SK-N-SH (cell line): ENCODE data around the gene ZNF714. TPM values are rescaled to one million over a fixed set of nuclear protein-coding genes. Genes with fewer than 3 reads are reported as not detected.

Experiments used
- CTCF ChIA-PET: fragments of 300-600, 350-600 bp; formaldehyde crosslinking; extraction: SDS; loops from one replicate; lab custom pipeline; 2021; lab: Yijun Ruan, JAX
- POLR2A ChIA-PET: fragments of 350-600 bp; sonication (Branson Sonifier 250); formaldehyde crosslinking; extraction: SDS; loops from one replicate; lab custom pipeline; 2020; ENCODE audit warnings: antibody characterized with exemption, inconsistent platforms; lab: Yijun Ruan, JAX
- DNase-seq: peaks from one replicate; pipeline ENCODE4 v3.0.0; 2012
- H2AFZ ChIP-seq: fragments of 200-600 bp; sonication (generic); 2 replicates; pipeline ENCODE4 v1.8.1; 2016; ENCODE audit warnings: antibody characterized with exemption, mild to moderate bottlenecking, low read depth
- H3F3A ChIP-seq: fragments of 200-600 bp; sonication (generic); replicated peaks from 2 replicates; pipeline ENCODE3; 2016; ENCODE audit warnings: antibody characterized with exemption, mild to moderate bottlenecking; ENCODE audit not compliant: insufficient read depth
- H3K27ac ChIP-seq, 2 experiments: fragments of 200-500 bp in 1 of 2; fragments of 200-600 bp in 1 of 2; sonication (Bioruptor generic) in 1 of 2; sonication (generic), shearing (Covaris generic) in 1 of 2; 2 replicates each; pipeline versions ENCODE4 v1.5.1 to v1.6.1; 2014 to 2016; ENCODE audit warnings: low read depth in 2 of 2, inconsistent platforms in 1 of 2, low read length in 1 of 2, mild to moderate bottlenecking in 1 of 2, mixed read lengths in 1 of 2
- H3K27me3 ChIP-seq: fragments of 200-600 bp; sonication (generic), shearing (Covaris generic); 2 replicates; pipeline ENCODE4 v1.6.1; 2016; ENCODE audit warnings: mixed run types; ENCODE audit not compliant: insufficient read depth
- H3K36me3 ChIP-seq, 2 experiments: fragments of 200-500 bp in 1 of 2; fragments of 200-600 bp in 1 of 2; sonication (Bioruptor generic) in 1 of 2; sonication (generic) in 1 of 2; replicated peaks in 1 of 2; 2 replicates each; pipeline versions ENCODE3 to v1.5.1; 2014 to 2016; ENCODE audit warnings: low read length in 1 of 2, mild to moderate bottlenecking in 1 of 2; ENCODE audit not compliant: insufficient read depth in 2 of 2, control insufficient read depth in 1 of 2
- H3K4me1 ChIP-seq, 2 experiments: fragments of 200-500 bp in 1 of 2; fragments of 200-600 bp in 1 of 2; sonication (Bioruptor generic) in 1 of 2; sonication (generic), shearing (Covaris generic) in 1 of 2; 2 replicates each; pipeline versions ENCODE4 v1.5.1 to v1.6.1; 2014 to 2016; ENCODE audit warnings: low read depth in 1 of 2, low read length in 1 of 2, mixed run types in 1 of 2; ENCODE audit not compliant: insufficient read depth in 2 of 2, control insufficient read depth in 1 of 2
- H3K4me2 ChIP-seq: fragments of 200-600 bp; sonication (generic), shearing (Covaris generic); 2 replicates; pipeline ENCODE4 v1.6.1; 2017; ENCODE audit warnings: mixed run types
- H3K4me3 ChIP-seq, 2 experiments: fragments of 200-500 bp in 1 of 2; fragments of 200-600 bp in 1 of 2; sonication (Bioruptor generic) in 1 of 2; sonication (generic), shearing (Covaris generic) in 1 of 2; 2 replicates each; pipeline versions ENCODE4 v1.5.1 to v1.8.1; 2014 to 2016; ENCODE audit warnings: low read depth in 2 of 2, inconsistent platforms in 1 of 2, low read length in 1 of 2, mild to moderate bottlenecking in 1 of 2, mixed read lengths in 1 of 2, moderate library complexity in 1 of 2
- H3K79me2 ChIP-seq: fragments of 200-600 bp; sonication (generic); 2 replicates; pipeline ENCODE4 v1.8.1; 2017; ENCODE audit warnings: mild to moderate bottlenecking; ENCODE audit not compliant: insufficient read depth
- H3K9ac ChIP-seq: fragments of 200-600 bp; sonication (generic); 2 replicates; pipeline ENCODE4 v1.6.1; 2017; ENCODE audit warnings: mixed run types
- H3K9me2 ChIP-seq: fragments of 200-600 bp; sonication (generic); 2 replicates; pipeline ENCODE4 v1.6.1; 2017; ENCODE audit warnings: mixed run types
- H3K9me3 ChIP-seq: fragments of 200-600 bp; sonication (generic); 2 replicates; pipeline ENCODE4 v1.6.1; 2017; ENCODE audit warnings: mixed run types, mild to moderate bottlenecking, moderate library complexity
- H4K20me1 ChIP-seq: fragments of 200-600 bp; sonication (generic); 2 replicates; pipeline ENCODE4 v1.6.1; 2017; ENCODE audit warnings: mild to moderate bottlenecking, mixed run types; ENCODE audit not compliant: insufficient read depth
- CTCF ChIP-seq: fragments of 200-600 bp; sonication (generic); IDR thresholded peaks from 2 replicates; pipeline ENCODE4 v1.6.1; 2017; ENCODE audit warnings: antibody characterized with exemption, mild to moderate bottlenecking, moderate library complexity
- ELF1 ChIP-seq: IDR thresholded peaks from 2 replicates; pipeline ENCODE4 v1.4.0; 2012
- FOXJ3 ChIP-seq: sonication (generic); formaldehyde crosslinking; IDR thresholded peaks from 2 replicates; pipeline ENCODE4 v1.5.1; 2020; ENCODE audit warnings: mild to moderate bottlenecking, missing genetic modification reagents
- FOXM1 ChIP-seq: IDR thresholded peaks from 2 replicates; pipeline ENCODE4 v1.4.0; 2012; ENCODE audit warnings: low read depth, mild to moderate bottlenecking
- GATA2 ChIP-seq: sonication (generic); formaldehyde crosslinking; IDR thresholded peaks from 2 replicates; pipeline ENCODE4 v1.5.0; 2020; ENCODE audit warnings: mild to moderate bottlenecking, missing genetic modification reagents
- MXI1 ChIP-seq: IDR thresholded peaks from 2 replicates; pipeline ENCODE4 v1.6.1; 2012; ENCODE audit warnings: mild to moderate bottlenecking, low read depth, low read length, improper control_type of control experiment
- NFIC ChIP-seq: IDR thresholded peaks from 2 replicates; pipeline ENCODE4 v1.4.0; 2012; ENCODE audit warnings: borderline replicate concordance
- RAD21 ChIP-seq: IDR thresholded peaks from 2 replicates; pipeline ENCODE4 v1.6.1; 2012; ENCODE audit warnings: mild to moderate bottlenecking, low read length
- REST ChIP-seq: IDR thresholded peaks from 2 replicates; pipeline ENCODE4 v1.6.1; 2012; ENCODE audit warnings: mild to moderate bottlenecking, low read depth, low read length, moderate library complexity
- RFX5 ChIP-seq: IDR thresholded peaks from 2 replicates; pipeline ENCODE4 v1.6.1; 2012; ENCODE audit warnings: mild to moderate bottlenecking, improper control_type of control experiment, low read length
- RXRA ChIP-seq: IDR thresholded peaks from 2 replicates; pipeline ENCODE4 v1.4.0; 2012; ENCODE audit warnings: low read depth, mild to moderate bottlenecking, borderline replicate concordance
- TAF1 ChIP-seq: IDR thresholded peaks from 2 replicates; pipeline ENCODE4 v1.6.1; 2012; ENCODE audit warnings: low read depth, mild to moderate bottlenecking, low read length, moderate library complexity, borderline replicate concordance
- TCF12 ChIP-seq: IDR thresholded peaks from 2 replicates; pipeline ENCODE4 v1.4.0; 2012
- ZBTB33 ChIP-seq: IDR thresholded peaks from 2 replicates; pipeline ENCODE4 v1.4.0; 2012; ENCODE audit warnings: low read depth, borderline replicate concordance
- WGBS: methylation state at CpG from one replicate; pipeline ENCODE4 v1.1.6; 2017; ENCODE audit warnings: low lambda C conversion rate; 5-methylcytosine and 5-hydroxymethylcytosine counted together
- polyA plus RNA-seq, 3 experiments: library from polyadenylated mRNA; depleted of rRNA; stranded (reverse); fragments of >200 nt; gene quantifications; 2 replicates each; pipeline ENCODE4 v1.2.3, GENCODE V29; 2012
- TF ChIP-seq, protein P1 (sequence below): IDR thresholded peaks from 2 replicates; pipeline ENCODE4 v1.4.0; 2012; ENCODE audit warnings: low read depth

ZNF714 gene
- polyA plus RNA-seq, 1 of the 3 experiments (the other 2 are of a cell fraction), result 5.4 TPM

DNA sequence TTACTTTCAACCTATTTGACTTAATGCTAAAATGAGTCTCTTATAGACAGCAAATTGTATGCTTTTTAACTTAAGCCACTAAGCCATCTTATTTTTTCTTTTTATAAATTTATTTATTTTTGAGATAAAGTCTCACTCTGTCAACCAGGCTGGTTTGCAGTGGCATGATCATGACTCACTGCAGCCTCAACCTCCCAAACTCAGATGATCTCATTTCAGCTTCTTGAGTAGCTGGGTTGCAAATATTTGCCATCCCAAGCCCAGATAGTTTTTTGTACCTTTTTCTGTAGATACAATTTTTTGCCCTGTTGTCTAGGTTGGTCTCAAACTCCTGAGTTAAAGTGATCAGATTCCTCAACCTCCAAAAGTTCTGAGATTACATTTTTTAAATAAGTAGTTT is 27.1 kb downstream of the ZNF714 start:
- Histone ChIP-seq H2AFZ (no peak overlapping the region), H3K4me1 (no peaks in the 10 kb centered on the region), H3K4me3 (no peak overlapping the region), H3K27me3 (no peaks in the 10 kb centered on the region), H3K9me2 (no peaks in the 10 kb centered on the region), H3K27ac (no peak overlapping the region), H3K4me2 (no peak overlapping the region), H3K79me2 (peaks cover 37% of the 10 kb centered on the region), H3K36me3 (peaks cover 0 to 47% of the 10 kb centered on the region in 2 experiments), H4K20me1 (no peaks in the 10 kb centered on the region), H3K9me3 (no peaks in the 10 kb centered on the region), H3F3A (peaks cover 7% of the 10 kb centered on the region), H3K9ac (no peak overlapping the region)
- no peak for DNase-seq
- POLR2A ChIA-PET, result no interaction called here
- CTCF ChIA-PET, result no interaction called here
- no peak for TF ChIP-seq CTCF
- no peak for TF ChIP-seq ZBTB33
- TF ChIP-seq FOXM1, result no peak

DNA sequence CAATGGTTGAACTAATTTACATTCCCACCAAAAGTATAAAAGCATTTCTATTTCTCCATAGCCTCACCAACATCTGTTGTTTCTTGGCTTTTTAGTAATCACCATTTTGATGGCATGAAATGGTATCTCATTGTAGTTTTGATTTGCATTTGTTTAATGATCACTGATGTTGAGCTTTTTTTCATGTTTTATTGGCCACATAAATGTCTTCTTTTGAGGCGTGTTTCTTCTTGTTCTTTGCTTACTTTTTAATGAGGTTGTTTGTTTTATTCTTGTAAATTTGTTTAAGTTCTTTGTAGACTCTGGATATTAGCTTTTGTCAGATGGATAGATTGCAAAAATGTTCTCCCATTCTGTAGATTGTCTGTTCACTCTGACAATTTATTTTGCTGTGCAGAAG is 28.2 kb downstream of the ZNF714 start:
- Histone ChIP-seq H2AFZ (no peak overlapping the region), H3K4me1 (no peaks in the 10 kb centered on the region), H3K9ac (no peak overlapping the region), H3K4me2 (no peak overlapping the region), H3K9me2 (no peaks in the 10 kb centered on the region), H3K36me3 (peaks cover 0 to 51% of the 10 kb centered on the region in 2 experiments), H3K9me3 (no peaks in the 10 kb centered on the region), H3F3A (peaks cover 7% of the 10 kb centered on the region), H3K79me2 (peaks cover 46% of the 10 kb centered on the region), H3K27ac (no peak overlapping the region), H4K20me1 (no peaks in the 10 kb centered on the region), H3K27me3 (no peaks in the 10 kb centered on the region), H3K4me3 (no peak overlapping the region)
- CTCF ChIA-PET, result no interaction called here
- POLR2A ChIA-PET, result no interaction called here
- WGBS, result 96% methylated on average over 1 of the region's 1 CpG
- TF ChIP-seq, protein P1, sequence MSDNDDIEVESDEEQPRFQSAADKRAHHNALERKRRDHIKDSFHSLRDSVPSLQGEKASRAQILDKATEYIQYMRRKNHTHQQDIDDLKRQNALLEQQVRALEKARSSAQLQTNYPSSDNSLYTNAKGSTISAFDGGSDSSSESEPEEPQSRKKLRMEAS, result no peak
- TF ChIP-seq TCF12 (no peak), FOXM1 (no peak), GATA2 (no peak), RFX5 (no peak), ELF1 (no peak), NFIC (no peak), CTCF (no peak), REST (no peak), FOXJ3 (CRISPR knock-in tag) (no peak), RXRA (no peak), RAD21 (no peak), MXI1 (no peak), TAF1 (no peak), ZBTB33 (no peak)
- DNase-seq, result no peak
